Adrenal gland (tissue), 12 donors: Measurements from ENCODE around the gene GRIP1. TPM values are rescaled to one million over a fixed set of nuclear protein-coding genes. Genes with fewer than 3 reads are reported as not detected.

ENCODE experiments used
- DNase-seq, 7 donors: peaks; one replicate each; pipeline ENCODE4 v3.0.0-alpha.2; 2019 to 2020
- H3K27ac ChIP-seq, 5 donors: fragments of 200-600 bp; sonication (generic) in 4 of 5; 1 replicate in 3 of 5; 2 replicates in 2 of 5; pipeline versions ENCODE4 v1.5.1 to v1.8.0; 2016 to 2020; ENCODE audit warnings: mild to moderate bottlenecking in 1 of 5
- H3K27me3 ChIP-seq: fragments of 200-600 bp; 2 replicates; pipeline ENCODE4 v1.8.0; 2021
- H3K36me3 ChIP-seq, 2 donors: fragments of 200-600 bp; replicated peaks in 1 of 2; 1 replicate in 1 of 2; 2 replicates in 1 of 2; pipeline versions ENCODE4 v1.5.1 to v1.8.0; 2018 to 2022
- H3K4me1 ChIP-seq, 2 donors: fragments of 200-600 bp; replicated peaks in 1 of 2; 1 replicate in 1 of 2; 2 replicates in 1 of 2; pipeline versions ENCODE4 v1.5.1 to v1.8.0; 2018 to 2021
- H3K4me3 ChIP-seq, 4 donors: fragments of 200-600 bp; sonication (generic) in 3 of 4; one replicate each; pipeline ENCODE4 v1.5.1; 2016 to 2018
- H3K9me3 ChIP-seq, 3 donors: fragments of 200-600 bp; sonication (generic) in 1 of 3; replicated peaks in 1 of 3; 1 replicate in 2 of 3; 2 replicates in 1 of 3; pipeline versions ENCODE4 v1.5.1 to v1.8.0; 2016 to 2021
- CTCF ChIP-seq, 6 experiments: fragments of 450-650 bp in 4 of 6; fragments of 200-600 bp in 2 of 6; sonication (generic) in 1 of 6; IDR thresholded peaks; 1 replicate in 5 of 6; 2 replicates in 1 of 6; pipeline versions ENCODE4 v1.5.1 to v1.8.0; 2016 to 2021; ENCODE audit warnings: antibody characterized with exemption in 6 of 6, mild to moderate bottlenecking in 2 of 6, moderate library complexity in 1 of 6
- POLR2A ChIP-seq, 2 donors: fragments of 450-650 bp; IDR thresholded peaks; one replicate each; pipeline ENCODE4 v1.6.1; 2017; ENCODE audit warnings: antibody characterized with exemption in 2 of 2, mild to moderate bottlenecking in 2 of 2, moderate library complexity in 1 of 2
- WGBS, 4 donors: extraction: QIAGEN DNeasy Blood & Tissue Kit in 2 of 4; methylation state at CpG; one replicate each; pipeline versions ENCODE4 v1.1.5 to v1.1.7; 2013 to 2017; 5-methylcytosine and 5-hydroxymethylcytosine counted together
- intact Hi-C, 2 donors: fragments of 100-400 bp; cut with DNase I; formaldehyde crosslinking; loops; one replicate each; pipeline versions ENCODE4 v1.14.1 to v1.15.0; 2022 to 2023
- polyA plus RNA-seq, 3 donors: library from polyadenylated mRNA; stranded (reverse); fragments of 200-250 nt in 2 of 3; fragments of 350-450 nt in 1 of 3; fragmentation: Illumina TruSeq in 1 of 3; extraction: RNeasy Lipid Tissue Mini Kit (QIAGEN cat#74804) in 1 of 3; gene quantifications; one replicate each; pipeline ENCODE4 v1.2.3, GENCODE V29; 2013 to 2014
- total RNA-seq, 9 donors: library from RNA; depleted of rRNA in 4 of 9; stranded (reverse); fragments of >200 nt in 4 of 9; fragments of 120-200 nt in 1 of 9; fragmentation: NEBNext Ultra II Directional in 1 of 9; extraction: Animal tissue kit (Norgen Biotek cat#: 25700) in 1 of 9; gene quantifications; one replicate each; pipeline versions ENCODE4 v1.1.0 to v1.2.4, GENCODE V29; 2013 to 2023
- donor health status: healthy with polysubstance abuse.
- donor health status: Bipolar disorder and iron deficiency.
- donor health status: DM: yes; HTN: yes; CAD: no.
- donor health status: DM: no; HTN: no; CAD: no.
- donor health status: DM: no; HTN: no; CAD: no.
- donor health status: DM: yes; HTN: yes; CAD: no.

GRIP1 gene
- total and polyA plus RNA-seq, 12 donors = 0.54 to 10.8 (median 2.4) TPM

GRCh38 chr12:66637699-66638301, 41.1 kb downstream of the GRIP1 start:
- TF ChIP-seq CTCF (IDR thresholded peaks at IDR 0.05) (no peak), POLR2A (IDR thresholded peaks at IDR 0.05) (no peak)
- Histone ChIP-seq H3K4me3 (no peak overlapping the region), H3K9me3 (no peaks in the 10 kb centered on the region), H3K4me1 (no peaks in the 10 kb centered on the region), H3K36me3 (no peaks in the 10 kb centered on the region), H3K27ac (no peak overlapping the region), H3K27me3 (no peaks in the 10 kb centered on the region)
- DNase-seq = no peak
- intact Hi-C loops = no loop called here
- WGBS, 4 donors = 67 to 77% (median 69%) methylated on average over 3 of the region's 3 CpGs

GRCh38 chr12:66636771-66637170, 42.1 kb downstream of the GRIP1 start:
- no peak for TF ChIP-seq CTCF (IDR thresholded peaks at IDR 0.05)
- TF ChIP-seq POLR2A (IDR thresholded peaks at IDR 0.05) = no peak
- peak in 3 of 7 donors; percentile 4 to 26 (median 6) for DNase-seq
- H3K4me1 ChIP-seq = no peaks in the 10 kb centered on the region
- H3K27me3 ChIP-seq = no peaks in the 10 kb centered on the region
- H3K4me3 ChIP-seq = no peak overlapping the region
- WGBS, 4 donors = 73 to 84% (median 82%) methylated on average over 3 of the region's 3 CpGs
- no peak overlapping the region for H3K27ac ChIP-seq
- intact Hi-C loops = no loop called here
- H3K9me3 ChIP-seq = no peaks in the 10 kb centered on the region
- no peaks in the 10 kb centered on the region for H3K36me3 ChIP-seq

- no peaks in the 10 kb centered on the region for H3K9me3 ChIP-seq
- H3K4me3 ChIP-seq = no peak overlapping the region
- H3K27me3 ChIP-seq = no peaks in the 10 kb centered on the region
- intact Hi-C loops = no loop called here
- TF ChIP-seq POLR2A (IDR thresholded peaks at IDR 0.05) = no peak
- no peak for TF ChIP-seq CTCF (IDR thresholded peaks at IDR 0.05)
- WGBS, 4 donors = 64 to 81% (median 66%) methylated on average over 1 of the region's 1 CpG
- H3K36me3 ChIP-seq = no peaks in the 10 kb centered on the region
- no peak overlapping the region for H3K27ac ChIP-seq
- DNase-seq = no peak
- no peaks in the 10 kb centered on the region for H3K4me1 ChIP-seq
Observed at GRCh38 chr12:66633676-66634075, 45.2 kb downstream of the GRIP1 start.

- no peak for DNase-seq
- H3K27ac ChIP-seq = no peak overlapping the region
- TF ChIP-seq POLR2A (IDR thresholded peaks at IDR 0.05) = no peak
- no peak for TF ChIP-seq CTCF (IDR thresholded peaks at IDR 0.05)
- H3K27me3 ChIP-seq = no peaks in the 10 kb centered on the region
- H3K4me3 ChIP-seq = no peak overlapping the region
- no peaks in the 10 kb centered on the region for H3K4me1 ChIP-seq
- WGBS, 4 donors = 53 to 84% (median 76%) methylated on average over 5 of the region's 5 CpGs
- no peaks in the 10 kb centered on the region for H3K36me3 ChIP-seq
- no peaks in the 10 kb centered on the region for H3K9me3 ChIP-seq
- intact Hi-C loops = no loop called here
Observed at GRCh38 chr12:66629138-66629870, 49.6 kb downstream of the GRIP1 start.
